GM12874 (cell line): ENCODE measurements around the gene CPNE5.

ENCODE experiments used
- CTCF ChIP-seq: IDR thresholded peaks from 2 replicates; pipeline ENCODE4 v1.5.1; 2011; ENCODE audit warnings: low read depth, mild to moderate bottlenecking, control low read depth, low read length, moderate library complexity; ENCODE audit not compliant: insufficient read depth

The CPNE5 gene

GRCh38 chr6:36847991-36848390, 8.7 kb upstream of the CPNE5 start:
- TF ChIP-seq CTCF: no peak

- no peak for TF ChIP-seq CTCF
Observed at GRCh38 chr6:36847152-36847551, 7.9 kb upstream of the CPNE5 start.

GRCh38 chr6:36845233-36845632, 6.0 kb upstream of the CPNE5 start:
- no peak for TF ChIP-seq CTCF

- TF ChIP-seq CTCF: no peak
Observed at GRCh38 chr6:36844232-36845170, 5.3 kb upstream of the CPNE5 start.

- TF ChIP-seq CTCF: no peak
Observed at GRCh38 chr6:36843170-36843569, 3.9 kb upstream of the CPNE5 start.

GRCh38 chr6:36841756-36842155, 2.5 kb upstream of the CPNE5 start:
- TF ChIP-seq CTCF: no peak

GRCh38 chr6:36840432-36841403, 1.5 kb upstream of the CPNE5 start:
- TF ChIP-seq CTCF: no peak
